ENCODE data around the gene STAT5B.
"Not testable (repeated sequence)": the region's sequence is repeated elsewhere in the genome, so short reads cannot be mapped to it uniquely, and the experiment has no call there.

The STAT5B gene

DNA sequence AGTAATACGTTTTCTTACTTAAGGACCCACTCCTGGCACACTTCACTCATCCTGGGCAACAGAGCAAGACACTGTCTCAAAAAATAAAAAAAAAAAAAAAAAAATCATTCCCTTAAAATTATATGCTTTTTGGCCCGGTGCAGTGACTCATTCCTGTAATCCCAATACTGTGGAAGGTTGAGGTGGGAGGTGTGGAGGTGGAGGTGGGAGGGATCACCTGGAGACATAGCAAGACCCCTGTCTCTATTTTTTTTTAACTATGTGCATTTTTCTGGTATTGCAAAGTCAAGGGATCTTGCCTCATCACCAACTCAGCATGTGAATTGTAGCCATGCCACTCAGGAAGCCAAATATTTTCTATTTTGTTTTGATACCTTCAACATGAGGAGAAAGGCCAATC, 9.7 kb downstream of the STAT5B start:
- DNase-seq: no peak

DNA sequence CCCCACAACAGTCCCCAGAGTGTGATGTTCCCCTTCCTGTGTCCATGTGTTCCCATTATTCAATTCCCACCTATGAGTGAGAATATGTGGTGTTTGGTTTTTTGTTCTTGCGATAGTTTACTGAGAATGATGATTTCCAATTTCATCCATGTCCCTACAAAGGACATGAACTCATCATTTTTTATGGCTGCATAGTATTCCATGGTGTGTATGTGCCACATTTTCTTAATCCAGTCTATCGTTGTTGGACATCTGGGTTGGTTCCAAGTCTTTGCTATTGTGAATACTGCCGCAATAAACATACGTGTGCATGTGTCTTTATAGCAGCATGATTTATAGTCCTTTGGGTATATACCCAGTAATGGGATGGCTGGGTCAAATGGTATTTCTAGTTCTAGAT, 11.8 kb downstream of the STAT5B start:
- DNase-seq: not testable (repeated sequence)

DNA sequence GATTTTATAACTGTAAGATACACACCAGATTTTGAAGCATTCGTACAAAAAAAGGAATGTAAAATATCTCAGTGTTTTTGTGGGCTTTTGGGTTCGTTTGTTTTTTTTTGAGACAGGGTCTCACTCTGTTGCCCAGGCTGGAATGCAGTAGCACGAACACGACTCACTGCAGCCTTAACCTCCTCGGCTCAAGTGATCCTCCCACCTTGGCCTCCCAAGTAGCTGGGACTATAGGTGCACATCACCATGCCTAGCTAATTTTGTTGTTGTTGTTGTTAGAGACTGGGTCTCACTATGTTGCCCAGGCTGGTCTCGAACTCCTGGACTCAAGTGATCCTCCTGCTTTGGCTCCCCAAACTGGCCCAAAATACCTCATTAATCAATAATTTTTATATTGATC, 15.9 kb downstream of the STAT5B start:
- DNase-seq: no peak

DNA sequence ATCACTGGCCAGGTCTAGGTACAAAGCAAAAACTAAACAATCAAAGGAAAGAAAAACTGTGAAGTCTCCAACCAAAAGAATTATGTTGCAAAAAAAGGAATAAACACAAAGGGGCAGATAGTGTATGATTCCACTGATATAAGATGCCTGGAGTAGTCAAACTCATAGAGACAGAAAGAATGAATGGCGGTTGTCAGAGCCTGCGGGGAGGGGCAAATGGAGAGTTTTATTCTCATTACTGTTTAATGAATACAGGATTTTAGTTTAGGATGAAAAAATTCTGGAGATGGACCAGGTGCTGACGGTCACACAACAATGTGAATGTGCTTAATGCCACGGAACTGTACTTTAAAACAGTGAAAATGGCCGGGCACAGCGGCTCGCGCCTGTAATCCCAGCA, 20.7 kb downstream of the STAT5B start:
- DNase-seq: no peak

DNA sequence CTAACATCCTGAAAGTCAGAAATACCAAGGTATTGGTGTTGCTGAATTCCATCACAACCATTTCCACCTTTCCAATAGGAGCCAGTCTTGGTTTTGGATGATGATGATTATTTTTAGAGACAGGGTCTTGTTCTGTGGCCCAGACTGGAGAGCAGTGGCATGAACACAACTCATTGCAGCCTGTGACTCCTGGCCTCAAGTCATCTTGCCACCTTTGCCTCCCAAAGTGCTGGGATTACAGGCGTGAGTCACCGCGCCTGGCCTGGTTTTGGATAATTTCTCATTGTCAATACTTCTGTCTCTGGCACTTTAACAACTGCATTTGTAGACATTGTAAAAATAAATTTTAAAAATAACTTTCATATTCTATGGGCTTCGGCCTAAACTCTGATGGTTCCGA, 22.6 kb downstream of the STAT5B start:
- DNase-seq: no peak

DNA sequence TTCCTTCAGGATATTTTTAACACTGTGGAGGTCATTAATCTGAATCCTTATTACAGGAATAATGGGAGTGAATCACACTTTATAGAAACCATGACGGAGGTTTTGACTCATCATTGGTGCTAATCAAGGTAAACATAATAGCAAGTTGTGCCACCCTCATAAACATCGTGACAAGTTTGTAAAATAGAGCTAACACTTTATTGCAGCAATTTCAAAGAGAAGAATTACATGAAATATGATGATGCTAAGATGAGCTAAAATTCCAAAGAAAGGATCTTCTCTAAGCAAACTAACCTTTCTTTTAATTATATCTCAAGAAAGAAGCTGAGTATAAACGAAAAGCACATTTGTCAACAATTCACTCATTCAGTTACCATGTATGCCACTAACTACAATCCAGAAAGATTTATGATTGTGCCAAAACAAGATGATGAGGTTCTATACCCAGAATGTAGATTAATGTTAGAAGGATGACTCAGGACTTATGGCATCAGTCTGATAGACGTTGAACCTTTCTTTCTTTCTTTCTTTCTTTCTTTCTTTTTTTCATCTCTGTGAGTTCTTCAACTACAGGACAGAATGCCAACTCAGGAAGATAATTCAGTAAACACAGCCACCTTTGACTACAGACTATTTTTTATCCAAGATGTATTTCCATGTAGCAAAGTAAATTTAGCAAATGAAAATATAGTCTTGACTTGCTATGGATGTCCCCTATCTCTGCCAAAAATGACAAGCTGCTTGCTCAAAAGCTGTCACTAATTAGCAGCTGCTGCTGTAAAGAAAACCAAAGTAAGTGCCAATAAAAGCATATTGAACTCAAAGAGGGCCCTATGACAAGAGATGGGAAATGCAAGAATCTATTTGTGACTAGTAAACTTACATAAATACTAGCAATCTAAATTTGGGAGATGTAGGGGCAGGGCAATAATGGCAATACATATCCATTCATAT, 23.3 kb downstream of the STAT5B start:
- no peak for DNase-seq

DNA sequence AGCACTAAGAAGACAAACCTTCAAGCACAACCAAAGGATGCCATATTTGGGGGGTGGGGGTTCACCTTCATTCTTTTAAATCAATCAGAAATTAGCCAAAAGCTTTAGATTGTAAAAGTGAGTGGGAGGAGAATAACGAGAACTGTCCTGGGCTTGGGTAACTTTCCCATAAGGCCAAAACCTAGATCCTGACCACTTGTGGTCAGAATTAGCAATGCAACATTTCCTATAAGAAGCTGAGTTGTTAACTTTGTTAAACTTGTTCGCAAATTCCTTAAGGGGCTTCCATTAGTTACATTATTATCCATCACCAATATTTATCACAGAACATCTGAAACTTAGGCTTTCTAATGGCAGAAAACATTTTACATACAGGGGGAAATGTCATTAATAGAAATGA, 25.1 kb downstream of the STAT5B start:
- DNase-seq: no peak

DNA sequence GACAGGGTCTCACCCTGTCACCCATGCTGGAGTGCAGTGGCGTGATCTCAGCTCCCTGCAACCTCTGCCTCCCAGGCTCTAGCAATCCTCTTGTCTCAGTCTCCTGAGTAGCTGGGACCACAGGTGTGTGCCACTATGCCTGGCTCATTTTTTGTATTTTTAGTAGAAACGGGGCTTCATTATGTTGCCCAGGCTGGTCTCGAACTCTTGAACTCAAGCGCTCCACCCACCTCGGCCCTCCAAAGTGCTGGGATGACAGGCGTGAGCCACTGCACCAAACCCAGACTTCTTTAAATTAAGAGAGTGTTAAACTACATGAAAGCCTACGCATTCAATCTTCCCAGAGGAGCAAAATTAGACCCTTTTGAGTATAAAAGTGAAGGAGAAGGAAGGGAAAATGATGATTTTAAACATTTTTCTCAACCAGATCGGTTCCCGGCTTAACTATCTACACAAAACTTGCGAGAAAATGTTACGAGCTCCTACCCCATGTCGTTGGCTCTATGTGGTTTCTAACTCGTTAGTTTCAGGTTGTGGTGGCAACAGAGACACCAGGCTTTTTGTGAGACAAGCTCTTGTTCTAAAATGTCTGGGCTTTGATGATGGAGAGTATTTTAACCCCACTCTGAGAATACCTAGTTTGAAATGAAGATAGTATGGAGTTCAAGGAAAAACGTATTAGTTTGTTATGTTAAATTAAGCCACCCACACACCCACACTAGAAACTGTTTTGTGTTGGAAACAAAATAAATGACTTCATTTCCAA, 26.3 kb downstream of the STAT5B start:
- no peak for DNase-seq

DNA sequence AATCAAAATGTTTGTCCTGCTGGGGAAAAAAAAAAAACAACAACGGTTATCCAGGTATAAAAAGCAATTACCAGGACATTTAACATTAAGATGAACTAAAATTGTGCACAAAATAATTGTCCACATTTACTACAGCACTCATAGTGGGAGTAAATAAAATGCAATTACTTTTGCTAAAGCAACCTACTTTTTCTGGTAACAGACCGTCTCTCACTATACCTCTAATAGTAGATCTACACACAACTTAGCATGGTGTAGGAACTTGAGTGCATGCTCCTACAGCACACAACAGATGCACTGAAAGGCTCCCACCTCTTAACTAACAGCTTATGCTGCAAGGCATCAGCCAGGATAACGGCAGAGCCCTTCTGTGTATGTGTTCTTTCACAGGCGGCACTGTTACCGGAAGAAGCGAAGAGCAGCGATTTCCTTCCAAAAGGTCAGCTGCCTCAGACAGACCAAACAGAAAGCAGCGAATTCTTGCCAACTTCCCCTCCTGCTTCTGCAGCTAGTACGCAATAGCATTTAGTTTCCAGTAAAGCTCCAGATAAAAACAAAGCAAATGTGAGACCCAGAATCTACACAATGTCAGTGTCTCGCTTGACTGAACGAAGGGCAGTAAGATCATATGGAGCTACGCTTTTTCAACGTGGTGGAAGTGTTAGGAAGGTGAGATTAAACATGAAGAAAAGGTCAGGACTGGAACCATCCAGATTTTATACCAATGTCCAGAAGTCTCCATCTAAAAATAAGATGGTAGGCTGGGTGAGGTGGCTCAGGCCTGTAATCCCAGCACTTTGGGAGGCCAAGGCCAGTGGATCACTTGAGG, 27.6 kb downstream of the STAT5B start:
- peak; percentile 72 for DNase-seq

DNA sequence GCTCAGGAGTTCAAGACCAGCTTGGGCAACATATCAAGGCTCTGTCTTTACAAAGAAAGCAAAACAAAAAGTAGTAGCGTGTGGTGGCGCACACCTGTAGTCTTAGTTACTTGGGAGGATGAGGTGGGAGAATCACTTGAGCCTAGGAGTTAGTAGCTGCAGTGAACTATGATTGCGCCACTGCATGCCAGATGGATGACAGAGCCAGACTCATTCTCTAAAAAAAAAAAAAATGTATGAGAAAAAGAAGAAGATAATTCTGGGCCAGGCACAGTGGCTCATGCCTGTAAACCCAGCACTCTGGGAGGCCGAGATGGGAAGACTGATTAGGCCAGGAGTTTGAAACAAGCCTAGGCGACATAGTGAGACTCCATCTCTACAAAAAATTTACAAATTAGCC, 28.5 kb downstream of the STAT5B start:
- DNase-seq: no peak

DNA sequence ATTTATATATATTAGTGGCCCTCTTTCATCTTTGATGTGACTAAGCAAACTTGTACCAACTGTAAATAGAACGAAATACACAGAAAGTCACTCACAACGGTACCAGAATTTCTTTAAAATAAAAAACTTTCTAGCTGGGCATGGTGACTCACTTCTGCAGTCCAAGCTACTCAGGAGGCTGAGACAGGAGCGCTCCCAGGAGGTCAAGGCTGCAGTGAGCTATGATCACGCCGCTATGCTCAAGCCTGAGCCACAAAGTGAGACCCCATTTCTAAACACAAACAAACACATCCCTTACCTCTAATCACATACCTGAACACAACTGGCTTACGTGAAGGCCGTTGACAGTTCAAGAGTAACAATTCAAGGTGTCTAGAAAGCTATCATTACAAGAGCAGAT, 29.7 kb downstream of the STAT5B start:
- DNase-seq: no peak

DNA sequence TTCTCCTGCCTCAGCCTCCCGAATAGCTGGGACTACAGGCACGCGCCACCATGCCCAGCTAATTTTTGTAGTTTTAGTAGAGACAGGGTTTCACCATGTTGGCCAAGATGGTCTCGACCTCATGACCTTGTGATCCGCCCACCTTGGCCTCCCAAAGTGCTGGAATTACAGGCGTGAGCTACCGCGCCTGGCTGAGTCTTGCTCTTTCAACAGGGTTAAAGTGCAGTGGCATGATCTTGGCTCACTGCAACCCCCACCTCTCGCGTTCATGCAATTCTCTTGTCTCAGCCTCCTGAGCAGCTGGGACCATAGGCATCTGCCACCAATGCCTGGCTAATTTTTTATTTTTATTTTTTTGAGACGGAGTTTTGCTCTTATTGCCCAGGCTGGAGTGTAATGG, 31.0 kb downstream of the STAT5B start:
- DNase-seq: not testable (repeated sequence)

DNA sequence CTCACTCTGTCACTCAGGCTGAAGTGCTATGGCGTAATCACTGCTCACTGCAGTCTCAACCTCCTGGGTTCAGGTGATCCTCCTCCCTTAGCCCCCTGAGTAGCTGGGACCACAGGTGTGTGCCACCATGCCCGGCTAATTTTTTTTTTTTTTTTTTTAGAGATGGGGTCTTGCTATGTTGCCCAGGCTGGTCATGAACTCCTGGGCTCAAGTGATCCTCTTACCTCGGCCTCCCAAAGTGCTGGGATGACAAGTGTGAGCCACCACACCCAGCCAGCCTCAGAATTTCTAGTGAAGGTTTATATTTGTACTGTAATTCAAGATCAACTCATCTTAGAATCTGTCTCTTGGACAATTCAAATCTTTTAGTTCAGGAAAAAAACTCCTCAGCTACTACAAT, 32.1 kb downstream of the STAT5B start:
- not testable (repeated sequence) for DNase-seq

DNA sequence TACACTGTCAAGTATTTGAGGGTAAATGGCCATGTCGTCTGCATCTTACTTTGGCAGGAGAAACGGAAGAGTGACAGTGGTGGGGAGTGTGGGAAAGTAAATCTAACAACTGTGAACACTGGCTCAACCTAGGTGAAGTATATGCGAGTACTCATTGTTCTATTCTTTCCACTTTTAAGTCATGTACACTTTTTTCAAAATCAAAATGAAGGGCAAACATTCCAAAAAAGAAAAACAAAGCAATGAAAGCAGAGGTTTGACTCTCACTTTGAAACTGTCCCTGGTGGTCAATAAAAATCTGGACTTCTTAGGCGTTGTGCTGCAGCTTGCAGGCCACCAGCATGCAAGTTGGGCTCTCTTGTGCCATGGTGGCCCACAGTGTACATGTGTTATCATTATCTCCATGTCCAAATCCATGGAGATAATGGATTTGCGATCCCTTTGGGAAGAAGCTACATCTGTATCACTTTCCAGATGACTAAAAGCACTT, 32.7 kb downstream of the STAT5B start:
- no peak for DNase-seq

DNA sequence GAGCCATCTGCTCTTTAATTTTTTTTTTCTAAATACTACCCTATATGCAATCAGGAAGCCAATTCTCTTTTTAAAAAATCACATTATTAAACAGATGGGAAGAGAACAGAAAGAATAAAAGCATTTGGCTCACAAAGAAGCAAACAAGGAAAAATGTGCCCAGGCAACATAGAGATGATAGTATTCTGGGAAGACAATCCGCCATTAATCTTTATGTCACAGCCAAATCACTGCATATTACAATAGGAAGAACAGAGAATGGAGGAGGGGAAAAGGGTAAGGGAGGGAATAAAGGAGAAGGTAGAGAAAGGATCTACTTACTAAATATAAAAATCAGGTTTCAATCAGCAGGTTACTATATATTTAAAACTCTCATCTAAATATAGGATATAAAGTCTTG, 34.3 kb downstream of the STAT5B start:
- DNase-seq: no peak

DNA sequence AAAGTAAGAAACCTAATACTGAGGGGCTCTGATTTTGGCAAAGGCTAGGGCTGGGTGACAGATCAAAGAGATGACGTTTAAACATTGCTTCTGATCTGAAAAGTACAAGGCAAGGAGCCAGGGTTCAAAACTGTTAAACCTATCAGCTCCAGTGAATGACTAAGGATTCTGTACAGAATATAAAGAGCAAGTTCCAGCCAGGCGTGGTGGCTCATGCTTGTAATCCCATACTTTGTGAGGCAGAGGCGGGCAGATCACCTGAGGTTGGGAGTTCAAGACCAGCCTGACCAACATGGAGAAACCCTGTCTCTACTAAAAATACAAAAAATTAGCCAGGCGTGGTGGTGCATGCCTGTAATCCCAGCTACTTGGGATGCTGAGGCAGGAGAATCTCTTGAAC, 35.3 kb downstream of the STAT5B start:
- DNase-seq: not testable (repeated sequence)

DNA sequence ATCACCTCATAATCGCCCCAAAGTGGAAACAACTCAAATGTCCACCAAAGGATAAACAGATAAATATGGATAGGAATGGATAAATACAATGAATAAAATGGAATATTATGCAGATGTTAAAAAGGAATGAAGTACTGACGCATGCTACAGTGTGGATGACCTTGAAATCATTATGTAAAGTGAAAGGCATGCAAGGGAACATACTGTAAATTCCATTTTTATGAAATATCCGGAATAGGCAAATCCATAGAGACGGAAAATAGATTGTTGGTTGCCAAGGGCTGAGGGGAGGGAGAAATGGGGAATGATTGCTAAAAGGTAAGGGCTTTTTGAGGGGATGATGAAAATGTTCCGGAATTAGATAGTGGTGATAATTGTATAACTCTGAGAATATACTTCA, 36.0 kb downstream of the STAT5B start:
- no peak for DNase-seq

DNA sequence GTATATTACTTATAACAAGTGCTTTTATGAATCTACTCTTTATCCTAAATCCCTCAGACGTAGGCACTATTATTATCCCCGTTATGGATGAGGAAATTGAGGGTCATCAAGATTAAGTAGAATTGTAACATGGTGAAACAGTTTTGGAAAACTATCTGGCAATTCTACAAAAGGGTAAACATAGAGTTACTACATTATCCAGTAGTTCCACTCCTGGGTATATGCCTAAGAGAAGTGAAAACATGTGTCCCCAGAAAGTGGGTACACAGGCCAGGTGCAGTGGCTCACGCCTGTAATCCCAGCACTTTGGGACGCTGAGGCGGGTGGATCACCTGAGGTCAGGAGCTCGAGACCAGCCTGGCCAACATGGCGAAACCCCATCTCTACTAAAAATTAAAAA, 36.6 kb downstream of the STAT5B start:
- DNase-seq: not testable (repeated sequence)

DNA sequence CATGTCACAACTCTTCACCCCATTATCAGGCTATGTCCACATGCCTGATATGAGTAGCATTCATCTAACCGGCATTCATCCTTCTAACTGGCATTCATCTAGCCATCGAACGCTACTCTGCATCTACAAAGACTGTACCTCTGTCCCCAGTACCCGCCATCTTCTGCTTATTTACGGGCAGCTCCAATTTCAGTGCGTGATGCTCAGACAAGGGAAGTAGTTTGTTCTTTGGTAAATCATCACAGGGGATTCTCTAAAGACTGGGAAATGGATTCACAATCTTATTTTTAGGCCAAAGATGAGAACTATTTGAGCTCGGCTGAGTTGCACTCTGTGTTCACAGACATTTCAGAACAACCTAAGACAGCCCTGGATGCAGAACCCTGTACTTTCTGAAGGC, 39.4 kb downstream of the STAT5B start:
- no peak for DNase-seq

DNA sequence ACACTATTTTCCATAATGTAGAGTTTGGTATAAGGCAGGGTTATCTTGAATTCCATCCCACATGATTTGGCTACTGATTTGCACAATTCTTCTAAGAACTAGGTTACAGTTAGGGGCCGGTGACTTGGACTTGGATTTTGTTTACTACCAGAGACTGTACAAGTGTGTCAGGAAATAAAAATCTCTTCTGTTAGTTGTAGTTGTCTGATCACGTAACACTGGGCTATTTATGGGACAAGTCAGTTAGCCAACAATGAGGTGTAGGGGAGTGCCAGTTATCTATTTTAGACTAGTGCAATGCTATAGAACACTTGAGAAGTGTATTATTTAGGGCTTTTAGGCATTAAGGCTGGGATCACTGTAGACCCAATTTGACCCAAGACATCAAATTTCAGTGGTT, 42.2 kb downstream of the STAT5B start:
- no peak for DNase-seq

DNA sequence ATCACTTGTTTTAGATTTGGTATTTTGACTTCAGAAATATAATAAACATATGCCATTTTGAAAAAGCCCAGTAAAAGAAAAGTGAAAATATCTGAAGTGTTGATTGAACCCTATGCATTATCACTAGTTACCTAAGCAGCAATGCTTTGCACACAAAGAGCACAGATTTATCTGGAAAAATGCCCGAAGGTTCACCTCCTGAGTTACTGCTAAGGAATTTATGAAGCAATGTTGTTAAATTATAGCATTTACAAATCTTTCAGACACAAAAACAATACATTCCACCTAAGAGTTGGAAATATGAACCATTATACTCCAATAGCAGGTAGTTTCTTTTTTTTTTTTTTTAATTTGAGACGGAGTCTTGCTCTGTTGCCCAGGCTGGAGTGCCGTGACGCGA, 43.0 kb downstream of the STAT5B start:
- no peak for DNase-seq

DNA sequence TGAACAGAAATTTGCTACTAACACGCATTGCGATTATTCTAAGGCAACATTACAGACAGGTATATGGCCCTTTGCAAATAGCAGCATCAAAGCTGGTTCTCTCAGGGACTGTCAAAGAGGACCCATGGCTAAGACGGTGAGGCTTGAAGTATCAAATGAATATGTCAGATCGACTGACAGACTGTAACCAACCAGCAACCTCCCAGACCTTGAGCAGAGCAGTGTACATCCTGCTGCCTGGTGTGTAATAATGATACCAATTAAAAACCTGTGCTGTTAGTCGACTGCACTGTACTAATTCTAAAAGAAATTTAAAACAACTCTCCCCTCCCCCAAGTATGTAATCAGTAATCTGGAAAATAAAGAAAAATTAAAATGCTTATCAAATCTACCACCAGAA, 46.0 kb downstream of the STAT5B start:
- DNase-seq: no peak
